AG09319 (cell line): Measurements from ENCODE around the gene DNAJC24.
A peak's percentile ranks its signal among the peaks of the same experiment; 100 is the strongest.

Source experiments
- DNase-seq: peaks from one replicate; pipeline ENCODE4 v3.0.0-alpha.2; 2010; ENCODE audit warnings: low read depth; ENCODE audit errors: extremely low read depth
- CTCF ChIP-seq: IDR thresholded peaks from 2 replicates; pipeline ENCODE4 v1.5.1; 2011; ENCODE audit warnings: low read depth, mild to moderate bottlenecking, inconsistent platforms, low read length, moderate library complexity

DNAJC24 gene

DNA sequence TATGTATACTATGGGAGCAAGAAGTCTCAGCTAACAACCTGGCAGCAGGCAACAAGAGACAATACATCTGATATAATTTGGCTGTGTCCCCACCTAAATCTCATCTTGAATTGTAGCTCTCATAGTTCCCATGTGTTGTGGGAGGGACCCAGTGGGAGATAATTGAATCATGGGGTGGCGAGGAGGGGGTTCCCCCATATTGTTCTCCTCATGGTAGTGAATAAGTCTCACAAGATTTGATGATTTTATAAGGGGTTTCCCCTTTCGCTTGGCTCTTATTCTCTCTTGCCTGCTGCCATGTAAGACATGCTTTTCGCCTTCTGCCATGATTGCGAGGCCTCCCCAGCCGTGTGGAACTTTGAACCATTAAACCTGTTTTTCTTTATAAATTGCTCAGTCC is 6.2 kb downstream of the DNAJC24 start:
- TF ChIP-seq CTCF: no peak
- no peak for DNase-seq

DNA sequence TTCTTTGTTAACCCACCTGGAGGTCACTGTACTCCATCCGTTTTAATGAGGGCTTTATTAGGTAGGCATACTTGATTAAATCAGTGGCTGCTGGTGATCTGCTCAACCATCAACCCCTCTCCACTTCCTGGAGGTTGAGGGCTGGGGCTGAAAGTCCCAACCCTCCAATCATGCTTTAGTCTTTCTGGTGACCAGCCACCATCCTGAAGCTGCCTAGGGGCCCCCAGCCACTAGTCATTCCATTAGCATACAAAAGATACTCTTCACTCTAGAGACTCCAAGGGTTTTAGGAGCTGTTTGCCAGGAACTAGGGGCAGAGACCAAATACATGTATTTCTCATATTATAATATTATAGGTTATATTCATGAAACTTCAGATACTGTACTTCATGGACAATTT is 13.5 kb downstream of the DNAJC24 start:
- DNase-seq: no peak
- no peak for TF ChIP-seq CTCF

- no peak for DNase-seq
- no peak for TF ChIP-seq CTCF
Measured at GRCh38 chr11:31387379-31387778, 17.7 kb downstream of the DNAJC24 start.

DNA sequence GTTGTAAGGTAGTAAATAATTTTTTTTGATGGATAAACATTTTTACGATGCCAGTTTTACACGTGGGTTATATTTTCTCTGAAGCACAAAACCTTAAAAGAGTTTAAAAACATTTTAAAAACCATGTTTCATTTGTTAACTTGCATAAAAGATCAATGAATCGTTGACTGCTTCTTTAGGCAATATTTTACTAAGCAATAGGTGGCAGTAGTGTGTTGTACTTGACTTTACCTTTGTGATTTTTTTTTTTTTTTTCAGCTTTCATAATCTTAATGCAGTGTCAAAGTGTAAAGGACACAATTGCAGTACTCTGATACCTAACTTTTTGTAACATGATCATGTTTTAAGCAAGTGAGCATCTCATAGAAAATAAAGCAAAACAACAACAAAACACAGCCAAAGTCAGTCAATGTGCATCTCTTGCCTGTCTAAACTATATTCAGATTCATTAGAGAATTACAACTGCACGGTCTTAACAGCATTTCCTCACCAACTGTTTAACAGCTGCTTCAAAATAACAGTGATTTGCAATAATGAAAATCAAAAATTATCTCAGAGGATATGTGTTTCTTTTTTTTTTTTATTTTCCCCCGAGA is 27.7 kb downstream of the DNAJC24 start:
- DNase-seq: no peak
- TF ChIP-seq CTCF: peak; percentile 59

DNA sequence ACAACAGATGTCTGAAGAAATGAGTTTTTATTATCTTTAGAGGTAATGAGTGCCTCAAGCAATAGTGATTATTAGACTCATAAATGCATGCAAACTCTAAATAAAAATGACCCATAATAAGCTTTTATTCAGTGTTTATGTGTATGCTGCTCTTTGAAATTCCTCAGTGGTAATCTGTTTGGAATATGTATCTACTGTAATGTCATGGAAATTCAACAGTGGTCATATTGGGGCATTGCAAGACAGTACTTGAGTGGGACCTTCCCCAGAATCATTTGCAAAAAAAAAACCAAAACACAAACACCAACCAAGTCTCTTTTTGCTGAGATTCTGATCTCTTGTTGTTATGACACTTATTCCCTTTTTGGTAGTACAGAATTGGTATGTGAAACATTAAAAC is 35.0 kb downstream of the DNAJC24 start:
- no peak for DNase-seq
- no peak for TF ChIP-seq CTCF

- no peak for TF ChIP-seq CTCF
Measured at GRCh38 chr11:31408201-31408600, 38.5 kb downstream of the DNAJC24 start.

GRCh38 chr11:31412946-31413345 is 43.3 kb downstream of the DNAJC24 start:
- DNase-seq: peak; percentile 5
- no peak for TF ChIP-seq CTCF

More at GRCh38 chr11:31408201-31408600, 38.5 kb downstream of the DNAJC24 start:
- no peak for DNase-seq
